OCI-LY1 (cell line): ENCODE measurements around the gene TDRD5.

ENCODE experiments used
- CTCF ChIP-seq: fragments of 200-600 bp; sonication (generic), shearing (Covaris generic); IDR thresholded peaks from 2 replicates; pipeline ENCODE4 v1.5.1; 2017; ENCODE audit warnings: mild to moderate bottlenecking, antibody characterized with exemption, low read length, moderate library complexity, mixed read lengths
- EZH2 ChIP-seq: fragments of 200-600 bp; sonication (generic), shearing (Covaris generic); IDR thresholded peaks from 2 replicates; pipeline ENCODE4 v1.8.0; 2017; ENCODE audit warnings: borderline replicate concordance, mixed run types, mild to moderate bottlenecking, antibody characterized with exemption, low read length, moderate library complexity, mixed read lengths

- TF ChIP-seq CTCF (peak; percentile 80), EZH2 (no peak)
Measured at GRCh38 chr1:179706339-179706941, 114.8 kb downstream of the TDRD5 start.
